GOT3 (cell line): ENCODE data around the gene HOXC10.

Source experiments
- DNase-seq: peaks from one replicate; lab custom pipeline; 2025; ENCODE audit warnings: mixed read lengths; lab: John Stamatoyannopoulos, UW

HOXC10 gene

DNA sequence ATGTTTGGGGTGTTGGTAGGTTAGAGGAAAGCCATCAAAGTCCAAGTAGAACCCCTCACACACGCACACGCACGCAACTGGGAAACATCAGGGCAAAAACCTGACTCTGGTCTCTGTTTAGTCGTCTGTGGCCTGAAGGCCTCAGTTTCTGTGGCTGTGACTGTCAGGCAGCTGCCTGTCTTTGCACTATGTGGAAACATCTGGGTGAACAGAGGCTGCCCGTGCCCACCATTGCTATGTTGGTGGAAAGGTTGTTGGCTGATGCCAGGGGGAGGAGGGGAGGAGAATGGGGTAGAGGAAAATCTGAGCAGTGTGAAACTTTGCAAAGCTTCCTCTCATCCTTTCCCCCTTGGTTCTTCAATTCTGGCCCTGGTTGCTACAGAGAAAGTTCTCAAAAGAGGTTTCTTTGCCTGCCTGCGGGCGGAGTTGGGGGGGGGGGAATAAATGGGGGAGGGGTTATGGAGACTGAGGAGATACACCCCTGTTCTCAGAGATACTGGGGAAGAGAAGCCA, 7.5 kb downstream of the HOXC10 start:
- DNase-seq = no peak

DNA sequence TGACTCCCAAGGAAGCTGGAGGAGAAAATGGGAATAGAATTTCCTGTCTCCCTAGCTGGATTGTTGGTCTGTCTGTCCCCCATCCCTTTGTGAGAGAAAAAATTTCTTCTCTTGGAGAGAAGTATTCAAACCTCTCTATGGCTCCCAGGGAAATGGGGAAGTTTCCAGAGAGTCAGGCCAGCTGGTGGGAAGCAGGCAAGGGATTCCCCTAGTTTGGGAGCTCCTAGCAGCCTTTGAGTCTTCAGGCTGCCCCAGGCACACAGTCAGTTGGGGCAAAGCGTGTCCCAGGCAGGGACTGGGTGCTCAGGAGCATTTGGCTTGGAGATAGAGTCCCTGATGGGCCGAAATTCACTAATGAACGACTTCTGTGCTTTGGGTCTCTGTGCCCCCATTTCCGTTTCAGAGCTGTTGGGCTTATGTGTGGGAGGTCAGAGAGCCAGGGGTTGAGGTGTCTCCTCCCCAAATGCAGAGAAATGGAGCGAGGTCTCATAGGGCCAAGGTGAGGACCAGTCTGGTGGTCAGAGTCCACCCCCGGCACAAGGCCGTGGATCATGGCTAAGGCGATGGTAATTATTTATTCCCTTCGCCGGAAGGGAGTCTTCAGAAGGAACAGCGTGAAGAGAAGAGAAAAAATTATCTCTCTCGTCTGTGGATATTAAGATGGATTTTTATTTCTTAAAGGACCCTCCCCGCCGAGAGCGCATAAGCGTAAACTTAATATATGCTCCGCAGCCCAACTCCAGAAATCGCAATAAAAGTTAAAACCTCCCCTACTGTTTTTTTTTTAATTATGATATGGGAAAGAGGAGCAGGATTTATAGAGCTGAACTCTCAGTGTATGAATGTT, 8.4 kb downstream of the HOXC10 start:
- no peak for DNase-seq

DNA sequence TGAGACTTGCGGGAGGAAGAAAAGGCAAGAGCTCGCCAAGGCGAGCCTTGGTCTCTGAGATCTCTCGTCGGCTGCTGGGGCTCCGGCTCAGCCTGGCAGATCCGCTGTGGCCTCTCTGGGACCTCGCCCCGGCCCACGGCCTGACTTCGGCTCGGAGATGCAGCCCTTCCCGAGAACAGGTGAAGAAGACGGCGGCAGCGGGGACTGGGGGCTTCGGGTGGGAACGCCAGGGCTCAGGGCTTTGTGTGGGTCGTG, 9.0 kb downstream of the HOXC10 start:
- DNase-seq = no peak

DNA sequence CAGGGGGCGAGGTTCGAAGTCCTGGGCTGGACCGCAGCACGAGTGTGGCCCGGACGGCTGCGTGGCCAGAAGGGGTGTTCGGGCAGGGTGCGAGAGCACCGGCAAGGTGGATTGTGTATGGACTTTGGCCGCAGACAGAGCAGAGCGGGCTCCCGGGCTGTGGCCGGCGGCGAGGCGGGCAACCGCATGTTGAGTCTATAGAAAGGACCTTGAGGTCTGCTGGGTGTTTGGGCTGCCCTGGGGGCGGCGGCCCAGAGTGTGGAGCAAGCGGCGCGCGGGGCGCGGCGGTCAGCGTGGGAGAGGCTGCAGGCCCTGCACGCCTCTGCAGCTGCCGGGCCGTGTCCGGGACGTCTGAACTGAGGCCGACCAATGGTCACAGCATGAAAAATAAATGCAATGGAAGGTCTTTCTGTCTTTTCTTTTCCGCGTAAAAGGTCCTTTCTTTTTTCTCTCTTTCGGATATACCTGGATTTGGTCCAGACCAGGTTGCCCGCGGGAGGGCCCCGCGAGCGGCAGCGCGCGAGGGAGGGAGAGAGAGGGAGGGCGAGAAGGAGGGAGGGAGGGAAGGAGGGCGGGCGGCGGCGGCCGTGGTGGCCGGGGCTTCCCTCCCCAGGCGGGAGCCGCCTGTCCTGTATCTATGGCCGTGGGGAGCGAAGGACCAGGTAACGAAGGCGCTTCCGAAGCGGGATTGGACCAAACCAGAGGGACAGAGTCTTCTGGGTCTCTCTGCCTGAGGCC, 9.5 kb downstream of the HOXC10 start:
- no peak for DNase-seq

DNA sequence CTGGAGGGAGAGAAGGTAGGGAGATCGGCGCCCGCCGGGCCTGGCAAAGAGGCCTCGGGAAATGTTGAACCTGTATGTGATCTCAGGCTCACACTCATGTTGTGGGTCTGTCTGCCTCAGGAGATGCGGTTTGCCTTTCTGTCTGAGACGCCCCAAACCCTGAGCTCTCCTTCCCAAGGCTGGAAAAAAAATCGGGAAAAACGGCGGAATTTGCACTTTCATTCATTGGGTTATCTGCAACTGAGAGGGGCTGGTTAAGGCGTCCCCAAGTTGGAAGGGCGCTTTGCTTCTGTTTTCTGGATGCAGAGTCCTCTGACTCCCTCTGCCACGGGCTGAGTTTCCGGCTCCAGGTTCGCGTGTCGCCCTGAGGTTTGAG, 10.0 kb downstream of the HOXC10 start:
- no peak for DNase-seq

DNA sequence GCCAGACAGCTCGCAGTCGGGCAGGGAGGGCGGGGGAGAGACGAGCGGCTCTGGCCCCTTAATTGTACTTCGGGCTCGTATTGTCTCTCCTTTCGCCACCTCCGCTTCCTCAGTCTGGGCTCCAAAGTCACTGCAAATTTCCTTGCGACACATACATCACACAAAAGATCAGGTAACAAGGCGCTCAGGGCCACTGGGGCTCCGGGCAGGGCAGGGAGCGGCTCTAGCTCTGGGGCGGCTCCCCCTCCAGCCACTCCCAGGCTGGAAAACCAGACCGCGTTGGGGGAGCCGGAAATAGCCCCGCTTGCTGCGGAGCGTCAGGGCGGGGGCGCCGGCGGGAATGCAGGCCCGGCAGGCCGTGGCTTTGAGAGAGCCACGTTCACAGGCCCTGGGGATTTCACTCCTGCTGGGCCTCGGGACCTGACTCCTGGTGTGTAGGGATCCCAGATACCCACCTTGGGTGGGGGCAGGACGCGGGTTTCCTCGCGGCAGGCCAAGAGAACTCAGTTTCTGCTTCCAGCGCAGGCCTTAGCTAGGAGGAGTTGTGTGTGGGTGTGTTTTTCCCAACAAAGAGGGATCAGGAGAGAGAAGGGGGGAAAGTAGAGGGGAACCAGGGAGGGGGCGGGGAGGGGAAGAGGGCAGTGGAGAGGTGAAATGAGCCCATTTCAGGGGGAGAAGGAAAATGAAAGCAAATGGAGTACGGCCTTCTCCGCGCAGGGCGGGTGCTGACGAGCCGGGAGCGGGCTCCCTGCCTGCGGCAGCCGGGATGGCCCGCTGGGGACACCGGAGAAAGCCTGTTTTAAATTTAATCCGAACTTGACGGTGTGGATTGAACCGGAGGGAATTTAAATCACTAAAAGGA, 10.7 kb downstream of the HOXC10 start:
- DNase-seq = no peak

DNA sequence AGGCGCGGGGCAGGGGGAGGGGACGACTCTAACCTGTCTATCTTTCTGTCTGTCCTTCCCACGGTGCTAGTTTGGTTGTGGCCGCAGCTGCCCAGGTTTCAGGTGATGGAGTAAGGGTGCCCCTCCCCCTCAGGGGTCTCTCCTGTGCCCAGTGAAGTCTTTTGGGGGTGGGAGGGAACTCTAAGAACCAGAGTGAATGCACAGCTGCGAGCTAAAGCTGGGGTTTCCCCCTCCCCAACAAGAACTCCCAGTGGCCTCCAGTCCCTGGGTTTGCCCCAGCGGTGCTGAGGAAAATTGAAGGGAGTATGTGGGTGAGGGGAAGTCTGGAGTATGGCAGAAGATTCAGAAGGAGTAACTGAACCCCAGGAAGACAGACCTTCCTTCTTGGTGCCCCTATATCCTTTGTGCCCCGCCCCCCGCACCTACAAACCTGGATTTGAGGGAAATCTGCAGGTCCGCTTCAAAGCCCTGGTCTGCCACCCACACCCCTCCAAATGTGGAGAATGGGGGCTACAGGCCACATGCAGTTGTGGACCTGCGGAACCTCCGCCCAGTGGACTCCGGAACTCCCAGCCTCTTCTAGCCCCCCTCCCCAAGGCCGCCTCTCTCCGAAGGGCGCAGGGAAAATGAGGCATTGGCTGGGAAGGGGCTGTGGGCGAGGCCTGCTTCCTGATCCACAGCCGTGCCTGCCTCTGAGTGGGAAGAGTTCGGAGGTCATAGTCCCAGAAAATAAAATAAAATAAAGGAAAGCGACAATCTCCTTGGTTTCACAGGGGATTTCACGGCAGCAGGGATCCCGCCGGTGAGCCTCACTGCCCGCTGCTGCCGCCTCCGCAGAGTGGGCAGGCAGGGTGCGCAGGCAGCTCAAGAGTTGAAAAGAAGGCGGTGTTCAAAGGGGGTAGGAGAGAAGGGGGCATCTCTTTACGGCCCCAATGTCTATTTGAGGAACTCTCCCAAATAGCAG, 11.6 kb downstream of the HOXC10 start:
- no peak for DNase-seq

DNA sequence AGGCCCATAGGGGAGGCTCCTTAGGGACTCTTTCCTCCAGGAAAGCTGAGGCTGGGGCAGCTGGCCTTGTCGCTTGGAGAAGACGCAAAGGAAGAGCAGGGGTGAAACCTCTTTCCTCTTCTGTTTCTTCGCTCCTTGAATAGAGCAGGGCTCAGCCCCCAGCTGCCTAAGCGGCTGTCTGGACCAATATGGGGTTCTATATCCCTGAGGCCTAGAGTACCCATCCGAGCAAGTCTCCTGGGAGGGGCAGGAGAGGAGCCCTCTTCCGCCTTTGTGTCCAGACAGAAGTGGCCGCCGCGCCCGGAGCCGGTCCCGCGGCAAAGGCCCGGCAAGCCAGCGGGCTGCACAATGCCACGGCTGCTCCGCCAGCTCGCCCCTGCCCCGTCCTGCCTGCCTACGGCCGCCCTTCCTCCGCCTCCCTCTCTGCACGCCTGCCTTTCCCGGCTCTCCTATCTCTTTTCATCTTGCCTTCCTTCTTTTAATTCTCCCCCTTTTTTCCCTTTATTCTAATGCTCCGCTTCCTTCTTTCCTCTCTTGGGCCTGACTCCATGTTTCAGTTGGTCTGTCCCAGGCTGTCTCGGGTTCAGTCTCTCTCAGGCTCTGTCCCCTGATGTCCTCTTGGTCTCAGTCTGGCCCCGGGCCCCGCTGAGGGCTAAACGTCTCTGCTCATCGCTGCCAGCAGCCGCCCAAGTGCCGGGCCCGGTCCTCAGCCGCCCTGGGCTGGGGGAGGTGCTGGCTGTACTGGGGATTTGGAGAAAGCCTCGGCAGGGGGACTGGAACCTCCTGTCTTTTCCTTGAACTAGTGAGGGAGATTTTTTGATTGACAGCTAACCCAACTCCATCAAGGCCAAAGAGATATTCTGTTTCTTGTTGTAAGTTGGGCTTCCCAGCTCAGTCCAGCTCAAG, 12.5 kb downstream of the HOXC10 start:
- DNase-seq = no peak

DNA sequence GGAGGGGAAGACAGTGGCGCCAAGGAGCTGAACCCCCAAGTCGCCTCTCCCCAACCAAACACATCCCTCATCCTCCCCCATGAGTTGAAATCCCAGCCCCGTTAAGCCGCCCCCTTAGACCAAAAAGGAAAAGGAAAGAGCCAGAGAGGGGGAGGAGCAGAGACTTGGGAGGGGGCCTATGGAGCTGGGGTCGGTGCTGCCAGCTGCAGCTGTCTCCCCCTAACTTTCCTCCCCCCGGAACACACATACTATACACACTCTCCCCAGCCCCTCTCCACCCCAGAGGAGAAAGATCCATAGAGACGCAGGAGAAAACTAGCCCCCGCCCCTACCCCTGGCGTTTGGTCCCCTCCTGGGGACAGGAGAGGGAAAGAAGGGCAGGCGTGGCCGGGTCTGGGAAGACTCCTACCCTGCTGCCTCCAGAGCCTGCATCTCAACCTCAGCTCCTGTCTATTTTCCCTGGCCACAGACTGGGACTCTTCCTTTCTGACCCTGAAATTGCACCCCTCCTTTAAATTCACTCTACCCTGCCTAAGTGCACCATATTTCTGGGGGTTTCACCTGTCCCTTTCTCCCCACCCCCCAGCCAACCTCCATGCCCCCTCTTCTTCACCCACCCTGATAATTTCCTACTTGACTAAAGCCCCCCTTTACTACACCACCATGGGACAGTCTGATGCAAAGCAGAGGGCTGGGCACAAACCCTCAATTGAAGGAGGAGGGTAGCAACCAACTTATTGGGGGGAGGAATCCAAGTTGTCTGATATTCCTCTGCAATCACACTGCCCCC, 13.4 kb downstream of the HOXC10 start:
- no peak for DNase-seq

DNA sequence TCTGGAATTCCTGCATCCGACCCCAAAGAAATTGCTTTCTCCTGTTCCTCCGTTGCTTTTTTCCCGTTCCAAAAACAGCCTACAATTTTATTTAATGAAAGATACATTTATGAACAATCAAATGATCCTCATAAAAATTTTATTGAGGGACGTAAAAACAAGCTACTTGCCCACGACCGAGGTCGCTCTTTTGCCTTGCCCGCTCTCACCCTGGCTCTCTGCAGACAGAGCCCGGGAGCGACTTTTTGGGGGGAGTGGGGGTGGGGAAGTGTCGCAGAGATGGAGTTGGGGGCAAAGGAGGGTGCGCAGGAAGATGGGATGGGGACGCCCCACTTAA, 13.9 kb downstream of the HOXC10 start:
- no peak for DNase-seq

DNA sequence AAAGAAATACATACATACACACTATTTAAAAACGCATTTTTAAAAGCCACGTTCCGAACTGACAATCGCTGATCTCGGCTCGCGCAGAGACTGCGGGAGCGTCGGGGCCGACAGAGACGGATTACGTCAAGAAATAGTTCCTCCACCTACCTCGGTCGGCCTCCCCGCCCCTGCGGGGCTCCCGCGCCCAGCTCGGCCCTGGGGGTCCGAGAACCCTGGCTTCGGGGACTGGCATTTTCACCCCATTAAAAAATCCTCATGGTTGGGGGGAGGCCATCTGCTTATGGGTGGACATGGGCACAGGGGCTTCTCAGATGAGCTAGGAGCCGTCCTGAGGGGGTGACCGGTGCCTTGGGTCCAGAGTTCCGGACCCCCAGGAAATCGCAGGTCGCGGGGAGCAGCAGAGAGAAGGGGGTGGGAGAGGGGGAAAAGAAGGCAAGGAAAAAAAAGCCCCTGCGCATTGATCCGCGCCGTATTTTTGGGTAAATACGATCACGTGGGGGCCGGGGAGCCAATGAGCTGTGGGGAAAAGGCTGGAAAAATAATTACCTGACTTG, 14.7 kb downstream of the HOXC10 start:
- DNase-seq = no peak

DNA sequence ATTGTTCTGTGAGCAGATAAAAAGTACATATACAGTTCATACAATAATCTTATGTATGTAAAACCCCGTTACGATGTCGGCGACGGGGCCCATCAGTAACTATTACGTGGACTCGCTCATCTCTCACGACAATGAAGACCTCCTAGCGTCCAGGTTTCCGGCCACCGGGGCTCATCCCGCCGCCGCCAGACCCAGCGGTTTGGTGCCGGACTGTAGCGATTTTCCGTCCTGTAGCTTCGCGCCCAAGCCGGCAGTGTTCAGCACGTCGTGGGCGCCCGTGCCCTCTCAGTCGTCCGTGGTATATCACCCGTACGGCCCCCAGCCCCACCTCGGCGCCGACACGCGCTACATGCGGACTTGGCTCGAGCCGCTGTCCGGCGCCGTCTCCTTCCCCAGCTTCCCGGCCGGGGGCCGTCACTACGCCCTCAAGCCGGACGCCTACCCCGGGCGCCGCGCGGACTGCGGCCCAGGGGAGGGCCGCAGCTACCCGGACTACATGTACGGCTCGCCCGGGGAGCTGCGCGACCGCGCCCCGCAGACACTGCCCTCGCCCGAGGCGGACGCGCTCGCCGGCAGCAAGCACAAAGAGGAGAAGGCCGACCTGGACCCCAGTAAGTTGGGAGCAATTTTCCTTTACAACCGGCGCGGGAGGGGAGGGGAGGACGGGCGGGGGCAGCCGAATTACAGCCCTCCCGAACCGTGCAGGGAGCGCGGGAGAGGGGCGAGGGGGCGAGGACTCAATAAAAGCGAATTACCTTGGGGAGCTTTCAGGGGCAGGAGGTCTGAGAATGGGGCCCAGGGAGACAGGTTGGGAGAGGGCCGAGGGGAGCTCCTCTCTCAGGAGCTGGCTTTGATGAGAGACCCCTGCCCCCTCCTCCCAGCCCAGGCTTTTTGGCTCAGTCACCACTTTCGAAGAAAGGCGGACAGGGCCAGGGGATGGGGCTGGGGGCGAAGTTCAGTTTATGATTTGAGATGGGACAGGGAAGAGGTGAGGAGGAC, 15.5 kb downstream of the HOXC10 start, which contains the start of gene HOXC9:
HOXC9 (plus strand) TSS at position 46 of the 999 bp plus-strand sequence; CDS start at position 74, 28 bp downstream.
- no peak for DNase-seq

DNA sequence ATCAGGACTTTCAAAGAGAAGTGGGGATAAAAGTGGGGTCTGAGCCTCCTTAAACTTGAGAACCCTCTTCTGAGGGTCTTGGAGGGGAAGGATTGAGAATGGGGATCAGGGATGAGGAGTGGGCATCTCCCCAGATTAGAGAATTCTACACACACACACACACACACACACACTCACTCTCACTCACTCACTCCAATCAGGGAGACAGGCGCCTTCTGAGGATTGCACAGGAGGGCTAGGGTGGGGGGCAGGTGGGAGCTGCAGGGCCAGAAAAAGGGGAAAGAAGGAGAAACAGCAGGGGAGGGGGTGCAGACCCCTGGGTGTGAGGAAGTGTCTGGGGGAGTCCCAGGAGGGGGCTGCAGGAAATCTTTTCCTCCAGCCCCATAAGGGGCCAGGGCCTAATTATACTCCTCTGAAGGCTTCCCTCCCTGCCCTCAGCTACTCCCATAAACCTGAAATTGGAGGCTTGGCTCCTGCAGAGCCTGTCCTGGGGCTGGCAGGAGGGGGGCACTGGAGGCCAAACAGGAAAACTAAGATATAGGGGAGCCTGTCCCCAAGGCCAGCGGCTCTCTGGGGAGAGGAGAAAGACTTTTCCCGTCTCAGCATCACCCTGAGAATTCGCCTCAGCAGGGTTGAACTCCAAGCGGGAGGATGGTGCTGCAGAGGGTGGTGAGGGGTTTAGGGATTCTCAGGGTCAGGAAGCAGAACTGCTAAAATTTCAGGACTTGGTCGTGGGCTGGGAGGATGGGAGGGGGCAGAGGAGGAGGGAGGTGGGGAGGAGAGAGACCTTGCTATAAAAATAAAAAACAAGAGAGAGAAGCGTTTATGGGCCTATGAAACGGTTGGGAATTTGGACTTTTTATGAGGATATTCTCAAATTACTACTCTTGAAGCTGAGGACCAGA, 16.6 kb downstream of the HOXC10 start:
- DNase-seq = no peak

DNA sequence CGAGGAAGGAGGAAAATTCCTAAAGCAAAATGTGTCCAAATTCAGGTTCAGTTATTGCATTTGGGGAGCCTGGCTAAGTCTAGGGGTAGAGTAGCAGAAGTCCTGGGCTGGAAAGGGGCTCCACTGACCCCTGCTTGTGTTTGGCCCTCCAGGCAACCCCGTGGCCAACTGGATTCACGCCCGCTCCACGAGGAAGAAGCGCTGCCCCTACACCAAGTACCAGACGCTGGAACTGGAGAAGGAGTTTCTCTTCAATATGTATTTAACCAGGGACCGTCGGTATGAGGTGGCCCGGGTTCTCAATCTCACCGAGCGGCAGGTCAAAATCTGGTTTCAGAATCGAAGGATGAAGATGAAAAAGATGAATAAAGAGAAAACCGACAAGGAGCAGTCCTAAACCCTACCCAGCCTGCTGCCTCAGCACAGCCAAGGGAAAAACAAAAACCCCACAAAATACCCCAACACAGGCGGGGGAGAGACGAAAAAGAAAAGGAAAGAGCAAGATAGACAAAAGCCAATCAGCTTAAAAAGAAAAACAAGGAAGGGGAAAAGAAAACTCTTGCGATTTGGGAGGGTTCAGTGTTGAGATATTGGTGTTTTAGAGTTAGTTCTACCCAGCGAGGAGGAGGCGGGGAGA, 17.4 kb downstream of the HOXC10 start:
- DNase-seq = no peak

DNA sequence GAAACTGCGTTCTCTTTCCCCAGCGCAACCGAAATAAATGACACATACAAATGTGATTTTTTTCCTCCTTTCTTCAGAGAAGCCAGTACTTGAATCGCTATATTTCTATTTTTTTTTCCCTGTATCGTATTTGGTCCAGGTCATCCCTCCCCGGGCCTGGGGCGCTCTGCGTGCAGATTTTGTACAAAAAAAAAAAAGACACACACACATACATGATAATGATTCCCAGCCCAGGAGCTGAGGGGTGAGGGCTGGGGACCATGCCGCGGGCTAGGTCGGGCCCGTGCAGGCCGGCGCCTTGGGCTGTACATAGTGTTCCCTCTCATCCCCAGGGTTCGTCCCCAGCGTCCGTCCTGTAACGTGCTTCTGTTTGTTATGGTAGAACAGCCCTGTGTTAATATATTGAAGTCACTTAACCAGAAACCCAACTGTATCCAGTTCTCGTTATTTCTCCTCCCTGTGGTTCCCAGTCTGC, 18.0 kb downstream of the HOXC10 start:
- DNase-seq = no peak

DNA sequence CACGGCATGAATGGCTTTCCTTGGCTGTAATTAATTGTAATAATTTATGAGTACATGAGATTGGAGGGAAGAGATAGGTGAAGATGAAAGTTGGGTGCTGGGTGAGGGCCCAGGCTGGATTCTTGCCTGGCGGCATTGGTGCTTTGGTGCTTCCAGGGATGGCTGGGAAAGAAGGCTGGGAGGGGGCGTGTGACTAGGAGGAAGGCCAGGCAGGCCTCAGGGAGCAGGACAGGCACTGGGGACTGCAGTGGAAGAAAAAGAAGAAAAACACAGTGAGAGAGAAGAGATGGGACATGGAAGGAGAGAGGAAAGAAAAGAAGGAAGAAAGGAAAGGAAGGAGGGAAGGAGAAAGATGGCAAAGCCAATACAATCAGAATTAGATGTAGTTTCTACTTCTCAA, 18.7 kb downstream of the HOXC10 start:
- DNase-seq = no peak
